Vagina (tissue), 2 donors: Measurements from ENCODE around the gene ASCC2.

Source experiments
- CTCF ChIP-seq, 3 experiments: fragments of 450-650 bp in 2 of 3; fragments of 200-600 bp in 1 of 3; sonication (generic) in 1 of 3; IDR thresholded peaks; one replicate each; pipeline ENCODE4 v1.5.1; 2017 to 2019; ENCODE audit warnings: antibody characterized with exemption in 3 of 3, mild to moderate bottlenecking in 2 of 3, moderate library complexity in 2 of 3
- POLR2A ChIP-seq, 2 donors: fragments of 450-650 bp; IDR thresholded peaks; one replicate each; pipeline ENCODE4 v1.6.1; 2017; ENCODE audit warnings: antibody characterized with exemption in 2 of 2, mild to moderate bottlenecking in 2 of 2, moderate library complexity in 2 of 2
- POLR2AphosphoS5 ChIP-seq, 2 donors: sonication (generic); formaldehyde crosslinking; IDR thresholded peaks; one replicate each; pipeline ENCODE4 v1.9.0; 2017; ENCODE audit warnings: antibody characterized with exemption in 2 of 2, mild to moderate bottlenecking in 2 of 2, low read depth in 1 of 2; ENCODE audit not compliant: insufficient read depth in 1 of 2

DNA sequence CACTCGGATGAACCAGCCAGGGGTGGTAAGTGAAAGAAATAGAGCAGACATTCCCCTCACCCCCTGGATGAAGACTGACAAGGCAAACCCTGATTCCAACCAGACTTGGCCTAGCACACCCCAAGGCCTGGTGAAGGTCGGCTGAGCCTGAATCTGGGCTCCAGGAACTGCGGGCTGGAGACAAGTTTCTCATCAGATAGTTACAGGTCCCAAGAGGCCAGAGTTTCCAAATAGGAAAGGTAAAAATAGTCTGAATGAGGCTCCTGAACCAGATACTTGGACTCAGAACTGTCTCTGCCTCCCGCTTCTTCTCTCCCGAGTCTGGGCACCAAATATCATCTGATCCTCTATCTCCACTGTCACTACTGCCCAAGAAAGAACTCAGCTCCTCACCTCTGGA lies 79.1 kb downstream of the ASCC2 start:
- no peak for TF ChIP-seq POLR2A (IDR thresholded peaks at IDR 0.05)
- no peak for TF ChIP-seq POLR2AphosphoS5 (IDR thresholded peaks at IDR 0.05; ENCODE audit: insufficient read depth in 1 of 2, low read depth in 1 of 2)
- TF ChIP-seq CTCF (IDR thresholded peaks at IDR 0.05), result no peak
